Neural progenitor cell (in vitro differentiated cells): ENCODE data around the gene POU2AF2. TPM values are rescaled to one million over a fixed set of nuclear protein-coding genes. Genes with fewer than 3 reads are reported as not detected.

Experiments
- DNase-seq: peaks from one replicate; pipeline ENCODE4 v3.0.0-alpha.2; 2016; ENCODE audit warnings: low spot score
- H2AFZ ChIP-seq: fragments of 200-600 bp; sonication (generic); replicated peaks from 2 replicates; pipeline ENCODE4 v1.6.1; 2016; ENCODE audit warnings: antibody characterized with exemption
- H3F3A ChIP-seq: fragments of 200-600 bp; sonication (generic); 2 replicates; pipeline ENCODE4 v1.6.1; 2016; ENCODE audit warnings: antibody characterized with exemption, low read depth
- H3K27ac ChIP-seq: fragments of 200-600 bp; sonication (generic); 2 replicates; pipeline ENCODE4 v1.5.1; 2016; ENCODE audit warnings: mild to moderate bottlenecking
- H3K27me3 ChIP-seq: fragments of 200-600 bp; sonication (generic); 2 replicates; pipeline ENCODE4 v1.6.1; 2016; ENCODE audit warnings: mild to moderate bottlenecking, moderate library complexity
- H3K36me3 ChIP-seq: fragments of 200-600 bp; sonication (generic); 2 replicates; pipeline ENCODE4 v1.5.1; 2016
- H3K4me1 ChIP-seq: fragments of 200-600 bp; sonication (generic); 2 replicates; pipeline ENCODE4 v1.6.1; 2016; ENCODE audit warnings: mixed run types
- H3K4me2 ChIP-seq: fragments of 200-600 bp; sonication (generic); 2 replicates; pipeline ENCODE4 v1.6.1; 2016
- H3K4me3 ChIP-seq: fragments of 200-600 bp; sonication (generic); 2 replicates; pipeline ENCODE4 v1.5.1; 2016
- H3K79me2 ChIP-seq: fragments of 200-600 bp; sonication (generic); 2 replicates; pipeline ENCODE4 v1.6.1; 2016; ENCODE audit warnings: low read depth
- H3K9ac ChIP-seq: fragments of 200-600 bp; sonication (generic); 2 replicates; pipeline ENCODE4 v1.6.1; 2016
- H3K9me3 ChIP-seq: fragments of 200-600 bp; sonication (generic); 2 replicates; pipeline ENCODE4 v1.5.1; 2016; ENCODE audit warnings: low read depth
- H4K20me1 ChIP-seq: fragments of 200-600 bp; sonication (generic); 2 replicates; pipeline ENCODE4 v1.6.1; 2016; ENCODE audit warnings: low read depth
- H3K27ac Mint-ChIP-seq: 3 replicates; pipeline ENCODE4 v1.8.0; 2021; ENCODE audit warnings: mixed read lengths
- H3K27me3 Mint-ChIP-seq: 2 replicates; pipeline ENCODE4 v1.8.0; 2022; ENCODE audit warnings: low read depth, mild to moderate bottlenecking, inconsistent platforms, moderate library complexity, mixed read lengths; ENCODE audit not compliant: insufficient read depth
- H3K36me3 Mint-ChIP-seq: 3 replicates; pipeline ENCODE4 v1.8.0; 2021; ENCODE audit warnings: mixed read lengths
- H3K4me1 Mint-ChIP-seq: 3 replicates; pipeline ENCODE4 v1.8.0; 2021; ENCODE audit warnings: mixed read lengths
- H3K4me3 Mint-ChIP-seq: 3 replicates; pipeline ENCODE4 v1.8.0; 2021; ENCODE audit warnings: mild to moderate bottlenecking, moderate library complexity, mixed read lengths
- H3K9me3 Mint-ChIP-seq: 3 replicates; pipeline ENCODE4 v1.8.0; 2020; ENCODE audit warnings: mixed read lengths
- EZH2 ChIP-seq: fragments of 200-600 bp; sonication (generic); IDR thresholded peaks from 2 replicates; pipeline ENCODE4 v1.6.1; 2017; ENCODE audit warnings: antibody characterized with exemption, mild to moderate bottlenecking, moderate library complexity
- EZH2phosphoT487 ChIP-seq: fragments of 200-600 bp; sonication (generic); IDR thresholded peaks from 2 replicates; pipeline ENCODE4 v1.6.1; 2017; ENCODE audit warnings: antibody characterized with exemption
- total RNA-seq: library from RNA; depleted of rRNA; stranded (reverse); fragments of >200 nt; gene quantifications from 2 replicates; pipeline ENCODE4 v1.2.3, GENCODE V29; 2015; ENCODE audit warnings: low replicate concordance
- TF ChIP-seq, protein P1 (sequence below): fragments of 200-600 bp; sonication (generic); IDR thresholded peaks from 2 replicates; pipeline ENCODE4 v1.5.1; 2017; ENCODE audit warnings: antibody characterized with exemption, mild to moderate bottlenecking

POU2AF2 gene
- total RNA-seq, 1 donor from 2014 or later = not detected

- H3K27ac ChIP-seq = no peak overlapping the region
- H3K79me2 ChIP-seq = no peaks in the 10 kb centered on the region
- H3K4me1 Mint-ChIP-seq = no peaks in the 10 kb centered on the region
- no peak overlapping the region for H3K4me3 Mint-ChIP-seq
- H3K36me3 ChIP-seq = no peaks in the 10 kb centered on the region
- H3K27ac Mint-ChIP-seq = no peak overlapping the region
- no peak overlapping the region for H3K4me2 ChIP-seq
- no peaks in the 10 kb centered on the region for H3K27me3 ChIP-seq
- H3K36me3 Mint-ChIP-seq = no peaks in the 10 kb centered on the region
- no peaks in the 10 kb centered on the region for H4K20me1 ChIP-seq
- no peaks in the 10 kb centered on the region for H3K27me3 Mint-ChIP-seq
- TF ChIP-seq EZH2 = no peak
- no peak for TF ChIP-seq EZH2phosphoT487
- TF ChIP-seq, protein P1, sequence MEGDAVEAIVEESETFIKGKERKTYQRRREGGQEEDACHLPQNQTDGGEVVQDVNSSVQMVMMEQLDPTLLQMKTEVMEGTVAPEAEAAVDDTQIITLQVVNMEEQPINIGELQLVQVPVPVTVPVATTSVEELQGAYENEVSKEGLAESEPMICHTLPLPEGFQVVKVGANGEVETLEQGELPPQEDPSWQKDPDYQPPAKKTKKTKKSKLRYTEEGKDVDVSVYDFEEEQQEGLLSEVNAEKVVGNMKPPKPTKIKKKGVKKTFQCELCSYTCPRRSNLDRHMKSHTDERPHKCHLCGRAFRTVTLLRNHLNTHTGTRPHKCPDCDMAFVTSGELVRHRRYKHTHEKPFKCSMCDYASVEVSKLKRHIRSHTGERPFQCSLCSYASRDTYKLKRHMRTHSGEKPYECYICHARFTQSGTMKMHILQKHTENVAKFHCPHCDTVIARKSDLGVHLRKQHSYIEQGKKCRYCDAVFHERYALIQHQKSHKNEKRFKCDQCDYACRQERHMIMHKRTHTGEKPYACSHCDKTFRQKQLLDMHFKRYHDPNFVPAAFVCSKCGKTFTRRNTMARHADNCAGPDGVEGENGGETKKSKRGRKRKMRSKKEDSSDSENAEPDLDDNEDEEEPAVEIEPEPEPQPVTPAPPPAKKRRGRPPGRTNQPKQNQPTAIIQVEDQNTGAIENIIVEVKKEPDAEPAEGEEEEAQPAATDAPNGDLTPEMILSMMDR = no peak
- H2AFZ ChIP-seq = no peak overlapping the region
- no peaks in the 10 kb centered on the region for H3K4me1 ChIP-seq
- no peak overlapping the region for H3K9ac ChIP-seq
- no peaks in the 10 kb centered on the region for H3K9me3 Mint-ChIP-seq
- H3K9me3 ChIP-seq = no peaks in the 10 kb centered on the region
- H3K4me3 ChIP-seq = no peak overlapping the region
- H3F3A ChIP-seq = no peaks in the 10 kb centered on the region
- no peak for DNase-seq
Observed at GRCh38 chr11:111205632-111206385, 39.7 kb upstream of the POU2AF2 start.

- Histone ChIP-seq H4K20me1 (no peaks in the 10 kb centered on the region), H3K4me2 (no peak overlapping the region), H3K4me3 (no peak overlapping the region), H3K9me3 (no peaks in the 10 kb centered on the region), H3K27me3 (no peaks in the 10 kb centered on the region), H3K4me1 (no peaks in the 10 kb centered on the region), H3K27ac (no peak overlapping the region), H3K79me2 (no peaks in the 10 kb centered on the region), H3F3A (no peaks in the 10 kb centered on the region), H3K36me3 (no peaks in the 10 kb centered on the region), H3K9ac (no peak overlapping the region), H2AFZ (no peak overlapping the region)
- Mint-ChIP-seq H3K27me3 (no peaks in the 10 kb centered on the region), H3K36me3 (no peaks in the 10 kb centered on the region), H3K4me3 (no peak overlapping the region), H3K9me3 (no peaks in the 10 kb centered on the region), H3K27ac (no peak overlapping the region), H3K4me1 (no peaks in the 10 kb centered on the region)
- DNase-seq = no peak
- TF ChIP-seq EZH2 = no peak
- no peak for TF ChIP-seq EZH2phosphoT487
- TF ChIP-seq, protein P1 = no peak
Observed at GRCh38 chr11:111206472-111206871, 39.1 kb upstream of the POU2AF2 start.

GRCh38 chr11:111207213-111207612 is 38.3 kb upstream of the POU2AF2 start:
- no peak overlapping the region for H3K4me3 ChIP-seq
- no peak overlapping the region for H2AFZ ChIP-seq
- H3K27ac ChIP-seq = no peak overlapping the region
- Mint-ChIP-seq H3K4me3 (no peak overlapping the region), H3K27ac (no peak overlapping the region), H3K27me3 (no peaks in the 10 kb centered on the region), H3K9me3 (no peaks in the 10 kb centered on the region), H3K4me1 (no peaks in the 10 kb centered on the region), H3K36me3 (no peaks in the 10 kb centered on the region)
- H3K9ac ChIP-seq = no peak overlapping the region
- no peaks in the 10 kb centered on the region for H4K20me1 ChIP-seq
- H3K79me2 ChIP-seq = no peaks in the 10 kb centered on the region
- no peaks in the 10 kb centered on the region for H3K36me3 ChIP-seq
- no peaks in the 10 kb centered on the region for H3K4me1 ChIP-seq
- TF ChIP-seq, protein P1 = no peak
- no peak for TF ChIP-seq EZH2phosphoT487
- no peak for TF ChIP-seq EZH2
- H3K27me3 ChIP-seq = no peaks in the 10 kb centered on the region
- H3K4me2 ChIP-seq = no peak overlapping the region
- no peak for DNase-seq
- no peaks in the 10 kb centered on the region for H3F3A ChIP-seq
- H3K9me3 ChIP-seq = no peaks in the 10 kb centered on the region
